ENCODE measurements around the gene BARHL1. TPM values are rescaled to one million over a fixed set of nuclear protein-coding genes. Genes with fewer than 3 reads are reported as not detected.

The BARHL1 gene
- total and polyA plus RNA-seq, 2 of the 13 experiments (the other 11 are each of a cell fraction or from before 2014, with no cell fraction given): not detected

DNA sequence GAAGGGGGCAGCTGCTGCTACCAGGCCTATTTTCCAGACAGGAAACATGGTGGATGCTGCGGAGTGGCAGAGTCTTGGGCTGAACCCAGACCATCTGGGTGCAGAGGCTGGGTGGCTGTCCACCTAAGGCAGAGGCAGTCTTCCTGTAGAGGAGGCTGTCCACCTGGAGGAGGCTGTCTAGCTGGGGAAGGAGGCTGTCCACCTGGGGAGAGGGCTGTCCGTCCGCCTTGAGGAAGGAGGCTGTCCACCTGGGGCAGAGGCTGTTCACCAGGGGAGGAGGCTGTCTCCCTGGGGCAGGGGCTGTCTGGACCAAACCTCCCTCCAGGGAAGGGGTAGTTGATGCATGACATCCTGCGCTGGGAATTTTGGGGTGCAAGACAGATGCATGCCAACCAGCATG, 39.2 kb upstream of the BARHL1 start:
- peaks cover 4 to 60% of the 10 kb centered on the region in 2 experiments; a peak in 4 of 5 replicates for H3K27me3 ChIP-seq (ENCODE audit: control insufficient read depth in 1 of 2, insufficient read depth in 2 of 2, low read length in 2 of 2)
- no CpG with 5 or more reads among the region's 4 CpGs for WGBS (ENCODE audit: low lambda C conversion rate)
- intact Hi-C loops (cut with micrococcal nuclease; ENCODE audit: unreplicated experiment) (no loop called here), in situ Hi-C loops (cut with HindIII; ENCODE audit: extremely low pct_ligation_motif_present, low pct_unique_long_range_greater_than_20kb) (no loop called here)
- no peaks in the 10 kb centered on the region for H3K9me3 ChIP-seq (ENCODE audit: low read length)
- H3K4me3 ChIP-seq (replicated peaks in 1 of 3; ENCODE audit: insufficient read depth in 1 of 3, low read depth in 2 of 3, low read length in 3 of 3): no peak overlapping the region
- DNase-seq (ENCODE audit: low spot score) (no peak), FAIRE-seq (no peak), ATAC-seq (no peak)
- H2AFZ ChIP-seq (ENCODE audit: low read length): no peak overlapping the region
- peaks cover 8% of the 10 kb centered on the region; the same call in 1 of the 2 replicates for H3K4me1 ChIP-seq (ENCODE audit: insufficient read depth, low read length)
- H3K27ac ChIP-seq (ENCODE audit: extremely low read length, insufficient read depth, low read length): no peak overlapping the region
- no TSS peak for BruUV-seq (replicated peaks)
- H3K79me2 ChIP-seq (ENCODE audit: insufficient read depth, low read length): no peaks in the 10 kb centered on the region
- H4K20me1 ChIP-seq (ENCODE audit: insufficient read depth, low read length): no peaks in the 10 kb centered on the region
- TF ChIP-seq, protein P1, sequence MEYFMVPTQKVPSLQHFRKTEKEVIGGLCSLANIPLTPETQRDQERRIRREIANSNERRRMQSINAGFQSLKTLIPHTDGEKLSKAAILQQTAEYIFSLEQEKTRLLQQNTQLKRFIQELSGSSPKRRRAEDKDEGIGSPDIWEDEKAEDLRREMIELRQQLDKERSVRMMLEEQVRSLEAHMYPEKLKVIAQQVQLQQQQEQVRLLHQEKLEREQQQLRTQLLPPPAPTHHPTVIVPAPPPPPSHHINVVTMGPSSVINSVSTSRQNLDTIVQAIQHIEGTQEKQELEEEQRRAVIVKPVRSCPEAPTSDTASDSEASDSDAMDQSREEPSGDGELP (IDR thresholded peaks at IDR 0.05; ENCODE audit: borderline replicate concordance, low read depth): no peak
- TF ChIP-seq, protein P2, sequence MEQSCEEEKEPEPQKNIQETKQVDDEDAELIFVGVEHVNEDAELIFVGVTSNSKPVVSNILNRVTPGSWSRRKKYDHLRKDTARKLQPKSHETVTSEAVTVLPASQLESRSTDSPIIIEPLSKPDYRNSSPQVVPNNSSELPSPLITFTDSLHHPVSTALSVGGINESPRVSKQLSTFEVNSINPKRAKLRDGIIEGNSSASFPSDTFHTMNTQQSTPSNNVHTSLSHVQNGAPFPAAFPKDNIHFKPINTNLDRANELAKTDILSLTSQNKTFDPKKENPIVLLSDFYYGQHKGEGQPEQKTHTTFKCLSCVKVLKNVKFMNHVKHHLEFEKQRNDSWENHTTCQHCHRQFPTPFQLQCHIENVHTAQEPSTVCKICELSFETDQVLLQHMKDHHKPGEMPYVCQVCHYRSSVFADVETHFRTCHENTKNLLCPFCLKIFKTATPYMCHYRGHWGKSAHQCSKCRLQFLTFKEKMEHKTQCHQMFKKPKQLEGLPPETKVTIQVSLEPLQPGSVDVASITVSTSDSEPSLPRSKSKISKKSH (CRISPR knock-in tag; IDR thresholded peaks at IDR 0.05; ENCODE audit: borderline replicate concordance): no peak
- TF ChIP-seq MAFF (IDR thresholded peaks at IDR 0.05; ENCODE audit: low read depth, low read length) (no peak), NFYC (CRISPR knock-in tag; IDR thresholded peaks at IDR 0.05) (no peak), XRCC5 (optimal IDR thresholded peaks at IDR 0.05; ENCODE audit: low read length) (no peak), ZNF605 (CRISPR knock-in tag; IDR thresholded peaks at IDR 0.05) (no peak)
- TF ChIP-seq, protein P3, sequence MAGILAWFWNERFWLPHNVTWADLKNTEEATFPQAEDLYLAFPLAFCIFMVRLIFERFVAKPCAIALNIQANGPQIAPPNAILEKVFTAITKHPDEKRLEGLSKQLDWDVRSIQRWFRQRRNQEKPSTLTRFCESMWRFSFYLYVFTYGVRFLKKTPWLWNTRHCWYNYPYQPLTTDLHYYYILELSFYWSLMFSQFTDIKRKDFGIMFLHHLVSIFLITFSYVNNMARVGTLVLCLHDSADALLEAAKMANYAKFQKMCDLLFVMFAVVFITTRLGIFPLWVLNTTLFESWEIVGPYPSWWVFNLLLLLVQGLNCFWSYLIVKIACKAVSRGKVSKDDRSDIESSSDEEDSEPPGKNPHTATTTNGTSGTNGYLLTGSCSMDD (CRISPR knock-in tag; IDR thresholded peaks at IDR 0.05): no peak
- CTCF ChIA-PET (ENCODE audit: low intra/inter-chr PET ratio, low total read pairs): no interaction called here
- no peaks in the 10 kb centered on the region for H3K36me3 ChIP-seq (replicated peaks in 1 of 2; ENCODE audit: control insufficient read depth in 1 of 2, insufficient read depth in 2 of 2, low read length in 2 of 2)
- H3K9ac ChIP-seq (ENCODE audit: insufficient read depth, low read depth, low read length): no peak overlapping the region
- no peak overlapping the region for H3K4me2 ChIP-seq (ENCODE audit: low read depth, low read length)
- POLR2A ChIA-PET: no interaction called here

Data from HepG2 (cell line).